ENCODE measurements around the gene NCS1. TPM values are rescaled to one million over a fixed set of nuclear protein-coding genes. Genes with fewer than 3 reads are reported as not detected.
A peak's percentile ranks its signal among the peaks of the same experiment; 100 is the strongest.

Gene NCS1
- polyA plus RNA-seq, 4 donors, result 0.54 to 9.2 (median 3.0) TPM

- 82 to 88% (median 86%) methylated on average over 27 of the region's 27 CpGs for WGBS, 3 donors
- H3K27ac ChIP-seq (ENCODE audit: low read depth in 1 of 3, low read length in 2 of 3), result no peak overlapping the region
- H3K4me1 ChIP-seq (ENCODE audit: control insufficient read depth in 3 of 3, insufficient read depth in 2 of 3, low read depth in 1 of 3, low read length in 2 of 3), result no peaks in the 10 kb centered on the region
- FAIRE-seq (no peak), DNase-seq (no peak)
- no peak overlapping the region for H3K4me3 ChIP-seq (ENCODE audit: low read depth in 1 of 3, low read length in 3 of 3)
- H3K36me3 ChIP-seq (ENCODE audit: control insufficient read depth in 3 of 3, insufficient read depth in 2 of 3, low read depth in 1 of 3, low read length in 3 of 3), result peaks cover 0 to 25% (median 0%) of the 10 kb centered on the region in 3 donors
- H3K27me3 ChIP-seq (ENCODE audit: control insufficient read depth in 3 of 3, insufficient read depth in 3 of 3, low read length in 3 of 3), result no peaks in the 10 kb centered on the region
- peaks cover 0 to 1% of the 10 kb centered on the region in 2 donors for H3K9me3 ChIP-seq (ENCODE audit: control insufficient read depth in 2 of 2, insufficient read depth in 1 of 2, low read depth in 1 of 2, low read length in 1 of 2)
These were observed 60.8 kb downstream of the NCS1 start for GRCh38 chr9:130232899-130233586.

- WGBS, 3 donors, result 85 to 94% (median 90%) methylated on average over 8 of the region's 8 CpGs
- Histone ChIP-seq H3K4me3 (ENCODE audit: low read depth in 1 of 3, low read length in 3 of 3) (no peak overlapping the region), H3K4me1 (ENCODE audit: control insufficient read depth in 3 of 3, insufficient read depth in 2 of 3, low read depth in 1 of 3, low read length in 2 of 3) (no peaks in the 10 kb centered on the region), H3K36me3 (ENCODE audit: control insufficient read depth in 3 of 3, insufficient read depth in 2 of 3, low read depth in 1 of 3, low read length in 3 of 3) (peaks cover 0 to 25% (median 0%) of the 10 kb centered on the region in 3 donors), H3K27me3 (ENCODE audit: control insufficient read depth in 3 of 3, insufficient read depth in 3 of 3, low read length in 3 of 3) (no peaks in the 10 kb centered on the region), H3K9me3 (ENCODE audit: control insufficient read depth in 2 of 2, insufficient read depth in 1 of 2, low read depth in 1 of 2, low read length in 1 of 2) (no peaks in the 10 kb centered on the region), H3K27ac (ENCODE audit: low read depth in 1 of 3, low read length in 2 of 3) (no peak overlapping the region)
- FAIRE-seq, result no peak
- DNase-seq, result no peak
These were observed 61.4 kb downstream of the NCS1 start for GRCh38 chr9:130233587-130233945.

GRCh38 chr9:130234340-130235260 is 62.4 kb downstream of the NCS1 start:
- FAIRE-seq (no peak), DNase-seq (no peak)
- Histone ChIP-seq H3K4me1 (ENCODE audit: control insufficient read depth in 3 of 3, insufficient read depth in 2 of 3, low read depth in 1 of 3, low read length in 2 of 3) (no peaks in the 10 kb centered on the region), H3K36me3 (ENCODE audit: control insufficient read depth in 3 of 3, insufficient read depth in 2 of 3, low read depth in 1 of 3, low read length in 3 of 3) (peaks cover 0 to 25% (median 0%) of the 10 kb centered on the region in 3 donors), H3K27ac (ENCODE audit: low read depth in 1 of 3, low read length in 2 of 3) (no peak overlapping the region), H3K27me3 (ENCODE audit: control insufficient read depth in 3 of 3, insufficient read depth in 3 of 3, low read length in 3 of 3) (no peaks in the 10 kb centered on the region), H3K9me3 (ENCODE audit: control insufficient read depth in 2 of 2, insufficient read depth in 1 of 2, low read depth in 1 of 2, low read length in 1 of 2) (no peaks in the 10 kb centered on the region), H3K4me3 (ENCODE audit: low read depth in 1 of 3, low read length in 3 of 3) (no peak overlapping the region)
- 86 to 92% (median 88%) methylated on average over 23 to 26 of the region's 26 CpGs for WGBS, 3 donors

GRCh38 chr9:130235558-130236435 is 63.6 kb downstream of the NCS1 start:
- H3K36me3 ChIP-seq (ENCODE audit: control insufficient read depth in 3 of 3, insufficient read depth in 2 of 3, low read depth in 1 of 3, low read length in 3 of 3), result peaks cover 0 to 25% (median 0%) of the 10 kb centered on the region in 3 donors
- FAIRE-seq, result no peak
- DNase-seq, result peak; percentile 31 to 69
- no peak overlapping the region for H3K27ac ChIP-seq (ENCODE audit: low read depth in 1 of 3, low read length in 2 of 3)
- H3K27me3 ChIP-seq (ENCODE audit: control insufficient read depth in 3 of 3, insufficient read depth in 3 of 3, low read length in 3 of 3), result no peaks in the 10 kb centered on the region
- 50 to 51% (median 51%) methylated on average over 44 to 45 of the region's 45 CpGs for WGBS, 3 donors
- no peak overlapping the region for H3K4me3 ChIP-seq (ENCODE audit: low read depth in 1 of 3, low read length in 3 of 3)
- H3K4me1 ChIP-seq (ENCODE audit: control insufficient read depth in 3 of 3, insufficient read depth in 2 of 3, low read depth in 1 of 3, low read length in 2 of 3), result no peaks in the 10 kb centered on the region
- H3K9me3 ChIP-seq (ENCODE audit: control insufficient read depth in 2 of 2, insufficient read depth in 1 of 2, low read depth in 1 of 2, low read length in 1 of 2), result no peaks in the 10 kb centered on the region

- no peaks in the 10 kb centered on the region for H3K27me3 ChIP-seq (ENCODE audit: control insufficient read depth in 3 of 3, insufficient read depth in 3 of 3, low read length in 3 of 3)
- H3K9me3 ChIP-seq (ENCODE audit: control insufficient read depth in 2 of 2, insufficient read depth in 1 of 2, low read depth in 1 of 2, low read length in 1 of 2), result no peaks in the 10 kb centered on the region
- H3K27ac ChIP-seq (ENCODE audit: low read depth in 1 of 3, low read length in 2 of 3), result no peak overlapping the region
- no peak for DNase-seq
- no peaks in the 10 kb centered on the region for H3K4me1 ChIP-seq (ENCODE audit: control insufficient read depth in 3 of 3, insufficient read depth in 2 of 3, low read depth in 1 of 3, low read length in 2 of 3)
- 55 to 62% (median 60%) methylated on average over 10 of the region's 10 CpGs for WGBS, 3 donors
- no peak for FAIRE-seq
- peaks cover 0 to 25% (median 0%) of the 10 kb centered on the region in 3 donors for H3K36me3 ChIP-seq (ENCODE audit: control insufficient read depth in 3 of 3, insufficient read depth in 2 of 3, low read depth in 1 of 3, low read length in 3 of 3)
- no peak overlapping the region for H3K4me3 ChIP-seq (ENCODE audit: low read depth in 1 of 3, low read length in 3 of 3)
These were observed 64.3 kb downstream of the NCS1 start for GRCh38 chr9:130236436-130236985.

GRCh38 chr9:130237076-130237475 is 64.9 kb downstream of the NCS1 start:
- Histone ChIP-seq H3K27ac (ENCODE audit: low read depth in 1 of 3, low read length in 2 of 3) (peak overlapping the region in 1 of 3 donors; percentile 23), H3K9me3 (ENCODE audit: control insufficient read depth in 2 of 2, insufficient read depth in 1 of 2, low read depth in 1 of 2, low read length in 1 of 2) (no peaks in the 10 kb centered on the region), H3K27me3 (ENCODE audit: control insufficient read depth in 3 of 3, insufficient read depth in 3 of 3, low read length in 3 of 3) (no peaks in the 10 kb centered on the region), H3K4me1 (ENCODE audit: control insufficient read depth in 3 of 3, insufficient read depth in 2 of 3, low read depth in 1 of 3, low read length in 2 of 3) (no peaks in the 10 kb centered on the region), H3K4me3 (ENCODE audit: low read depth in 1 of 3, low read length in 3 of 3) (no peak overlapping the region), H3K36me3 (ENCODE audit: control insufficient read depth in 3 of 3, insufficient read depth in 2 of 3, low read depth in 1 of 3, low read length in 3 of 3) (peaks cover 0 to 25% (median 0%) of the 10 kb centered on the region in 3 donors)
- DNase-seq (no peak), FAIRE-seq (no peak)
- 70 to 80% (median 76%) methylated on average over 11 of the region's 11 CpGs for WGBS, 3 donors

GRCh38 chr9:130237763-130238524 is 65.7 kb downstream of the NCS1 start:
- FAIRE-seq (no peak), DNase-seq (no peak)
- Histone ChIP-seq H3K9me3 (ENCODE audit: control insufficient read depth in 2 of 2, insufficient read depth in 1 of 2, low read depth in 1 of 2, low read length in 1 of 2) (no peaks in the 10 kb centered on the region), H3K4me1 (ENCODE audit: control insufficient read depth in 3 of 3, insufficient read depth in 2 of 3, low read depth in 1 of 3, low read length in 2 of 3) (peaks cover 0 to 3% (median 0%) of the 10 kb centered on the region in 3 donors), H3K27ac (ENCODE audit: low read depth in 1 of 3, low read length in 2 of 3) (no peak overlapping the region), H3K36me3 (ENCODE audit: control insufficient read depth in 3 of 3, insufficient read depth in 2 of 3, low read depth in 1 of 3, low read length in 3 of 3) (peaks cover 0 to 24% (median 0%) of the 10 kb centered on the region in 3 donors), H3K4me3 (ENCODE audit: low read depth in 1 of 3, low read length in 3 of 3) (no peak overlapping the region), H3K27me3 (ENCODE audit: control insufficient read depth in 3 of 3, insufficient read depth in 3 of 3, low read length in 3 of 3) (no peaks in the 10 kb centered on the region)
- 82 to 86% (median 86%) methylated on average over 17 of the region's 17 CpGs for WGBS, 3 donors
